GM12874 (cell line): ENCODE data around the gene MLYCD.

Experiments used
- TF ChIP-seq, protein P1 (sequence below): IDR thresholded peaks from 2 replicates; pipeline ENCODE4 v1.5.1; 2011; ENCODE audit warnings: low read depth, mild to moderate bottlenecking, control low read depth, low read length, moderate library complexity; ENCODE audit not compliant: insufficient read depth

The MLYCD gene

DNA sequence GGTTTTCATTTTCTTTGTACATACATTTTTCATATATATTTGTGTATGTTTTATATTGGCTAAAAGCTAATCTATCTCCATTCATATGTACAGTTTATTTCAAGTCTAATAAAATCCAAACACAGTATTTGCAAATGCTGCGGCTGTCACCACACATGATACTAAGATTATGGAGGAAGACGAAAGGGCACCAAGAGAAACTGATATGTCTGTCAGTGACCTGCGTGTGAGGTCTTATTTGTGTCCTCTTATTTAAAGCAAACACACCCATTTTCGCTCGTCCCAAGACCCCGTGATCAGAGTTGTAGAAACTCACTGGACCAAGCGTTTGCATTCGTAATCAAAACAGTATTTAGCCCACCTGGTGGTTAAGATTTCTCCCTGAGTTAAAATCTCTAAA lies 8.2 kb downstream of the MLYCD start:
- TF ChIP-seq, protein P1, sequence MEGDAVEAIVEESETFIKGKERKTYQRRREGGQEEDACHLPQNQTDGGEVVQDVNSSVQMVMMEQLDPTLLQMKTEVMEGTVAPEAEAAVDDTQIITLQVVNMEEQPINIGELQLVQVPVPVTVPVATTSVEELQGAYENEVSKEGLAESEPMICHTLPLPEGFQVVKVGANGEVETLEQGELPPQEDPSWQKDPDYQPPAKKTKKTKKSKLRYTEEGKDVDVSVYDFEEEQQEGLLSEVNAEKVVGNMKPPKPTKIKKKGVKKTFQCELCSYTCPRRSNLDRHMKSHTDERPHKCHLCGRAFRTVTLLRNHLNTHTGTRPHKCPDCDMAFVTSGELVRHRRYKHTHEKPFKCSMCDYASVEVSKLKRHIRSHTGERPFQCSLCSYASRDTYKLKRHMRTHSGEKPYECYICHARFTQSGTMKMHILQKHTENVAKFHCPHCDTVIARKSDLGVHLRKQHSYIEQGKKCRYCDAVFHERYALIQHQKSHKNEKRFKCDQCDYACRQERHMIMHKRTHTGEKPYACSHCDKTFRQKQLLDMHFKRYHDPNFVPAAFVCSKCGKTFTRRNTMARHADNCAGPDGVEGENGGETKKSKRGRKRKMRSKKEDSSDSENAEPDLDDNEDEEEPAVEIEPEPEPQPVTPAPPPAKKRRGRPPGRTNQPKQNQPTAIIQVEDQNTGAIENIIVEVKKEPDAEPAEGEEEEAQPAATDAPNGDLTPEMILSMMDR = no peak

DNA sequence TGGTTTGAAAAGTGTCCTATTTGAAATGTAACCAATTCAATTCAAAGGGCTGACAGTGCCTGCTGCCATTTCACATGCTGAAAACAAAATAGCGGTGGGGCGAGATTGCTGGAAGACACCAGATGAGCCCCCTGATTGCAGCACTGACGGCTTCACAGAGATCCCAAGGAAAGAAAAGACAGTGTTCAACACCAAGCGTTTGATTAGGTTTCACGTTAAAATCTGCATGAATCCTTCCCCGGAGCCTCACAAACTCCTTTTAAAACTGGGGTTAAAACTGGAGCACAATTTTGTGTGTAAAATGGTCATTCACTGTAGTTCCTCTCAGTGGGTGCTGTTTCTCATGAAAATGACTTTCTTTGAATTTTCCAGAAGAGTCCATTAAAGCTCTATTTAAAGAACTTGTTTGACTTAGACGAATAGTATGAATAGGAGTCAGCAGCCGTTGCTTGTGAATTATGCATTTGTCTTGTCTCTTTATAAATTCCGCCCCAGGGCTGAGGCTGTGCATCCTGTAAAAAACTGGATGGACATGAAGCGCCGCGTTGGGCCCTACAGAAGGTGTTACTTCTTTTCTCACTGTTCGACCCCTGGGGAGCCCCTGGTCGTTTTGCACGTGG lies 8.8 kb downstream of the MLYCD start:
- TF ChIP-seq, protein P1 = no peak

DNA sequence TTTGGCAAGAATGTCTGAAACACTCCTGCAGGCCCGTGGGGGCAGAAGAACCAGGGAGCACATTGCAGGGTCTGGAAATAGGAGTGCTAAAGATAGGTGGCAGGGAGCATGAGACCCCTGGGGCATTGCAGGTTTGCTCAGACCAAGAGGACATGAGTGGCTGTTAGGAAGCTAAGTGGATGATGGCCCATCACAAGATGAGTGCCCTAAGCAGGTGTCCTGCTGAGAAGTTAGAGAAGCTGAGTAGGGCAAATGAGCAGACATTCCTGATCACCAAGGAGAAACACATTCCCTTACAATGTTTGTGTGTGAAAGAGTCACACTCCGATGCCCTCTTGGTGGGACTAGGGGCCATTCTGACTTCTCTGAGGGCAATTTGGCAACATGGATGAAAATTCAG lies 9.9 kb downstream of the MLYCD start:
- TF ChIP-seq, protein P1 = no peak

DNA sequence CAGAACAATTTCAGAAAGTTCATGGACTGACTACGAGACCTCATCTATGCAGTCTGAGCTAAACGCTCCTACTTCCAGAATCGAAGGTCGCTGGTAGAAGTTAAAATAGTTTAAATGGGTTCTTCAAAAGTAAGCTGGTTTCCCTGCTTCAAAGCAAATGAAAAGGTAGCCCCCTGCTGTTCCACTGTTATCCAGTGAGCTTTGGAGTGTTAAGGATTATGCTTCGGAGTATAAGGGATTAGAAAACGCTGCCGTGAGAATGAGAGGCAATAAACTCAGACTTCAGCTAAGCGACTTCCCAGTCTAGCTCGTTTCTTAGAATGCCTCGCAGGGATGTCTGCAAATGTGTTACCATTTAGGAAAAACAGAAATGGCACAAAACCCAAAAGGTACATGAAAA lies 12.4 kb downstream of the MLYCD start:
- TF ChIP-seq, protein P1 = no peak

DNA sequence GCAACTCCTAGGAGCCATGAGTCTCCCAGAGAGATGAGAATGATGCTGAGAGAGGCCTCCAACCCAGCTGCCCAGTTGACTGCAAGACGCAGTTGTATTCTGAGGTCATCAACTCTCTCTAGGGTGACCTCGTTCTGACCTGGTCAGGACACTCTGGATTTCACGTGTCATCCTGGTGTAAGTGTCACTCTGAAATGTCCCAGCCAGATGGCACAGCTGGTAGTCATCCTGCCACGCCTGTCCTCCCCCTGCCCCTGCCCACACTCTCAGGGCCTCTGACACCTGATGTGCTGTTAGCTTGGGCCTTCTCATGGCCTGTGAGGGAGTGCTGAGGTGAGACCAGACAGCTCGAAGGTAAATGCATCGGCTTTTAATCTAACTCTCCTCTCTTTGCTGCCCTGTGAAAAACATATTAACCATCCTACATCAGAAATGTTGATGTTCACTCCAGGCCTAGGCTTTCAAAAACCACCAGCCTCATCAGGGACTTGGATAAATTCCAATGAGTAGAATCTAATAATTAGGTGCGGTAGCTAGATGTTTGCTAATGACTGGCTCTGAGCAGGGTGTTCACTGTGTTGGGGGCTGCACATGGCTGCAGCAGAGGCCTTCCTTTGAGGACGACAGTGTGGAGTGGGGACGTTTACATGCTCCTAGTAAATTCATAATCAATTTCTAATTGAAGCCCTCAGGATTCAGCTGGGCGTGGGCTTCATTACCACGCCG lies 13.8 kb downstream of the MLYCD start:
- TF ChIP-seq, protein P1 = no peak

DNA sequence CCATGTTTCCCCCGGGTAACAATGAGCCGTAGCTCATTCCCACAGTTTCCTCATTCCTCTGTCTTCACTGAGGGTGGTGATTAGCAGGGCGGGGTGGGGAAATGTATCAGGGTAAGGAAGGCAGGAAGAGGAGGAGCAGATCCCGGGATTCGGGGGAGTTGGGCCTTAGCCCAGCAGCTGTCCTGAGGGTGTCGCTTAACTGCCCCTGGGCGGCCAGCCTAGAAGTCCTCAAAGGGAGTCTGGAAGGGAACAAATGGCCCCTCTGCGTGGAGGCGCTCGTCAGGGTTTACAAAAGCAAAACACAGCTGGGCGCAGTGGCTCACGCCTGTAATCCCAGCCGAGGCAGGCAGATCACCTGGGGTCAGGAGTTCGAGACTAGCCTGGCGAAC lies 14.3 kb downstream of the MLYCD start:
- TF ChIP-seq, protein P1 = no peak

DNA sequence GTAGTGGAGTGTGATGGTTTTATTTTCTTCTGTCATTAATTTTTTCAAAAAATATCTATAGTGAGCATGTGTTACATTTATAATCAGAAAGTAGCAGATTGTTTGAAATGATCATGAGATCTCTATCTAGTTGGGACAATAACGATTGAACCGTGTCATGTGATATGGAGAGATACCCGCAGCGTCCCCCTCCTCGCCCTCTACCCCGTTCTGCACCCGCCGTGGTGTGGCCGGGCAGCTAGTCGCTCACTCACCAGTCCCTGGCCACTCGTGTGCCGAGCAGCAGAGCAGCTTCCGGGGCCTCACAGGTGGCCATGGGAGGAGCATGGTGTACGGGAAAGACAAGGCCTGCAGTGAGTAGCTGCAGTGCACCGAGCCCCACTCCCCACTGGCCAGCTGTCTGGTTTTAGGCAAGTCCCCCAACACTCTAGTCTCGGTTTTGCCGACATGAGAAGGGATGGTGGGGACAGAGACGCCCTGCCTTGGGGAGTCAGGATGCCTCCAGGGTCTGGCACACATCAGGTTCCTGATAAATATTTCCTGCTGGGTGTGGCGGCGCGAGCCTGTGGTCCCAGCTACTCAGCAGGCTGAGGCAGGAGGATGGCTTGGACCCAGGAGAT lies 15.3 kb downstream of the MLYCD start:
- TF ChIP-seq, protein P1 = no peak
